ENCODE measurements around the gene CASQ2.

The CASQ2 gene

GRCh38 chr1:115680730-115681111 is 87.8 kb downstream of the CASQ2 start:
- TF ChIP-seq CTCF (IDR thresholded peaks at IDR 0.05; ENCODE audit: low read depth, low read length) = no peak

GRCh38 chr1:115679141-115679611 is 89.3 kb downstream of the CASQ2 start:
- DNase-seq (ENCODE audit: extremely low read depth, low read depth) = peak; percentile 20
- TF ChIP-seq CTCF (IDR thresholded peaks at IDR 0.05; ENCODE audit: low read depth, low read length) = no peak

More at GRCh38 chr1:115680730-115681111, 87.8 kb downstream of the CASQ2 start:
- DNase-seq (ENCODE audit: extremely low read depth, low read depth) = no peak

- no peak for TF ChIP-seq CTCF (IDR thresholded peaks at IDR 0.05; ENCODE audit: low read depth, low read length)
- DNase-seq (ENCODE audit: extremely low read depth, low read depth) = no peak
Observed at GRCh38 chr1:115678141-115678540, 90.4 kb downstream of the CASQ2 start.

- no peak for TF ChIP-seq CTCF (IDR thresholded peaks at IDR 0.05; ENCODE audit: low read depth, low read length)
- no peak for DNase-seq (ENCODE audit: extremely low read depth, low read depth)
Observed at GRCh38 chr1:115677565-115677964, 90.9 kb downstream of the CASQ2 start.

DNA sequence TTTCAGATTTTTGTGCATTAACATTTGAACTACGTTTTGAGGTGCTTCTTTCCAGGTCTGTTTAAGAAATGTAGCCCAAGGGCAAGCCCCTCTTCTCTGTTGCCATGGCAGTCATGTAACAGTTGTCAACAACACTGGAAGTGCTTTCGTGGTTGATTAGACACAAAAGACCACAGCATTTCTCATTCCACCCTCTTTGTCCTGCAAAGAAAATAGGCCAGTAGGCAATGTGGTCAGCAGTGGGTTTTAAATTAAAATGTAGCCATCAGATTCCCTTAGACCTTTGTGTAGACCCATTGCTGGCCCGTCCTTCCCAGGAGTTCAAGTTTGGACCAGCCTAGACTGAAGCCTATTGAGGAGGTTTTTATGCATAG is 91.3 kb downstream of the CASQ2 start:
- TF ChIP-seq CTCF (IDR thresholded peaks at IDR 0.05; ENCODE audit: low read depth, low read length) = no peak
- DNase-seq (ENCODE audit: extremely low read depth, low read depth) = no peak

DNA sequence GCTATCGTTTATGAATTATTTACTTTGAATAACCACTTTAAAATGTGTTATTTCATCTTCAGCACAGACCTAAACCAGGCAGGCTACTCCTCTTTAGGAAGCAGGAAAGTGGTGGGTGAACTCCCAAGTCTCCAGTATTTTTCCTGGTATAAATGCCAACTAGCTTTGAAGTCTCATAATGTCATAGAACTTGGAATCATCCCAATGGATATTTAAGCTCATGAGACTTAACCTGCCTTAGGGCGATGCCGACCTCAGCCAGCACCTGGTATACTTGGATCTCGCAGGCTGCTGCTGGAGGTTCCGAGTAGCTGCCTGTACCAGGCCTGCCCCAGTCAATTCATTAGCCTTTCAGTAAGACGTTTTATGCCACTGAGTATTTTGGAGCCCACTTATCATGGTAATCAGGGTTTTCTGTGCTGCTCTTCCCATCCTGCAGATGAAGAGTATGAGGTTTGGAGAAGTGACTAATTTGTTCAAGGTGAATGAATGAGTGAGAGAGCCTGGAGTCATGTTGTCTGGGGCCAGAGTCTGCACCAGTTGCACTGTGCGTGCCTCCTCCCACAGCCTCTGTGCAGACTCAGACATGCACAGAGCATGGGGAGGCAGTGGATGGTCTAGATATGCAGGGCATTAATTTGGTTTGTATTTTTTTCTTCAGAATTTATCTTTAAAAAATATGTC is 91.9 kb downstream of the CASQ2 start:
- no peak for TF ChIP-seq CTCF (IDR thresholded peaks at IDR 0.05; ENCODE audit: low read depth, low read length)
- DNase-seq (ENCODE audit: extremely low read depth, low read depth) = no peak

DNA sequence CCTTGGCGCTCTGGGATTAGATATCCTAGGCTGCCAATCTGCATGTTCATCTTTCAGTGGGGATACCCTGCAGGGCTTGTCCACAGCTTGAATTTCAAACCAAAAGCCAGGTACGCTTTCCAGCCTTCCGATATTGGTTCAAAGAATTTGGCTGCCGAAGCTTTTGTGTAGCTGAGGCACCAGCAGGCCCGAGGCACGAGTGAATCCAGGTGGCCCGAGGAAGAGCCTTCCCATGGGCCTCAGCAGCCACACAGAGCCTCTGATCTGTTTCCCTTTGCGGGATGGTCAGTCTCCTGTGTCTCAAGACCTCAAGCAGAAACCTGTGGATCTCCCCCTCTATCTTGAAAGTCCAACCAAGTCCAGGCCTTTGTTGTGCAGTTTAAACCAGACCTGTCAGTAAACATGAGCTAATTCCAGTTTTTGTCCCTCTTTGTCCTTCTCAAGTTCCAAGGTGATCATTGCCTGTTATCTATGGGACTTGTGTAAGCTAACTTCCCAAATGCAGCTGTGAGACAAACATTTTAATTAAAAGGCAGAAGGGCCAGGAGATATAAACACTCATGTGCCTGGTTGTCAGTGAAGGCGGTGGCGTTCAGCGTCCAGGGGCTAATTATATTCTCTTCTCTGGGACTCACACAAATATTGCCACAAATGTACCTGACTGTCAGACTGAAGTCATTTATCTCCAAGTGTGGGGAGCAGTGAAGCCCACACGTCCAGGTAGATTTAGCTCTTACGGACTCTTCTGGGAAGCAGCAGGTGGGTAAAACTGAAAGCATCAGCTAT is 96.1 kb downstream of the CASQ2 start:
- TF ChIP-seq CTCF (IDR thresholded peaks at IDR 0.05; ENCODE audit: low read depth, low read length) = no peak
- no peak for DNase-seq (ENCODE audit: extremely low read depth, low read depth)
